GM23338 (cell line): ENCODE results near the gene CLIC3.

Source experiments
- EZH2 ChIP-seq: fragments of 200-600 bp; sonication (generic); IDR thresholded peaks from one replicate; pipeline ENCODE4 v1.8.0; 2017; ENCODE audit warnings: antibody characterized with exemption, mild to moderate bottlenecking, low read depth; ENCODE audit not compliant: unreplicated experiment
- NANOG ChIP-seq: IDR thresholded peaks from 2 replicates; pipeline ENCODE4 v1.6.1; 2016; ENCODE audit warnings: antibody characterized with exemption, borderline replicate concordance
- TF ChIP-seq, protein P1 (sequence below), 2 experiments: fragments of 200-600 bp in 1 of 2; sonication (generic) in 1 of 2; conservative IDR thresholded peaks; 2 replicates each; pipeline versions ENCODE4 v1.5.1 to v1.6.1; 2016 to 2017; ENCODE audit warnings: antibody characterized with exemption in 2 of 2, low read depth in 2 of 2, mild to moderate bottlenecking in 2 of 2, moderate library complexity in 1 of 2

DNA sequence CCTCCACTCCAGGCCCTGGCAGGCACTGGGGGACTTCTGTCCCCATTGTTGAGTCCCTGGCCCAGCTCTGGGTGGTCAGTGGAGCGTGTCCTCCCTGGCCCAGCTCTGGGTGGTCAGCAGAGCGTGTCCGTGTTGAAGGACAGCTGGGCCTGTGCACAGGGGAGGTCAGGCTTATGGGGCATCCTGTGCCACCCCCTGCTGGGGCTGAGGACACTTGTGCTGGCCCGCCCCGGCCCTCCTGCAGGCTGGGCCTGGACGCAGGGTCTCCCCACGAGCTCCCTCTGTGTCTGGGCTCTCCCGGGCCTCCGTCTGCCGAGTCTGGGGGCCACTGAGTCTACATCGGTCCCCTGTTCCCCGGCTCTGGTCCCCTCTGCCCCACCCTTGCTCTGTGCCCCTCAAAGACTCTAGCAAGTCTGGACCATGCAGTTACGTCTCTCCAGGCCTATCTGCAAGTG lies 11.5 kb upstream of the CLIC3 start:
- TF ChIP-seq EZH2 (no peak), NANOG (no peak)
- TF ChIP-seq, protein P1, sequence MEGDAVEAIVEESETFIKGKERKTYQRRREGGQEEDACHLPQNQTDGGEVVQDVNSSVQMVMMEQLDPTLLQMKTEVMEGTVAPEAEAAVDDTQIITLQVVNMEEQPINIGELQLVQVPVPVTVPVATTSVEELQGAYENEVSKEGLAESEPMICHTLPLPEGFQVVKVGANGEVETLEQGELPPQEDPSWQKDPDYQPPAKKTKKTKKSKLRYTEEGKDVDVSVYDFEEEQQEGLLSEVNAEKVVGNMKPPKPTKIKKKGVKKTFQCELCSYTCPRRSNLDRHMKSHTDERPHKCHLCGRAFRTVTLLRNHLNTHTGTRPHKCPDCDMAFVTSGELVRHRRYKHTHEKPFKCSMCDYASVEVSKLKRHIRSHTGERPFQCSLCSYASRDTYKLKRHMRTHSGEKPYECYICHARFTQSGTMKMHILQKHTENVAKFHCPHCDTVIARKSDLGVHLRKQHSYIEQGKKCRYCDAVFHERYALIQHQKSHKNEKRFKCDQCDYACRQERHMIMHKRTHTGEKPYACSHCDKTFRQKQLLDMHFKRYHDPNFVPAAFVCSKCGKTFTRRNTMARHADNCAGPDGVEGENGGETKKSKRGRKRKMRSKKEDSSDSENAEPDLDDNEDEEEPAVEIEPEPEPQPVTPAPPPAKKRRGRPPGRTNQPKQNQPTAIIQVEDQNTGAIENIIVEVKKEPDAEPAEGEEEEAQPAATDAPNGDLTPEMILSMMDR (conservative IDR thresholded peaks at IDR 0.05; ENCODE audit: low read depth in 2 of 2) = no peak
